ENCODE measurements around the gene ARNT2.
"Not testable (repeated sequence)": the region's sequence is repeated elsewhere in the genome, so short reads cannot be mapped to it uniquely, and the experiment has no call there.

ARNT2 gene

GRCh38 chr15:80379693-80380092 lies 24.5 kb upstream of the ARNT2 start:
- DNase-seq (ENCODE audit: low read depth), result no peak
- TF ChIP-seq CTCF (conservative IDR thresholded peaks at IDR 0.05; ENCODE audit: control insufficient read depth, insufficient read depth, low read depth, low read length), result no peak
- no peak overlapping the region for H3K4me3 ChIP-seq (ENCODE audit: control insufficient read depth, low read depth, low read length)

- H3K4me3 ChIP-seq (ENCODE audit: control insufficient read depth, low read depth, low read length), result no peak overlapping the region
- no peak for TF ChIP-seq CTCF (conservative IDR thresholded peaks at IDR 0.05; ENCODE audit: control insufficient read depth, insufficient read depth, low read depth, low read length)
- no peak for DNase-seq (ENCODE audit: low read depth)
Observed at GRCh38 chr15:80380154-80380553, 24.0 kb upstream of the ARNT2 start.

- no peak for DNase-seq (ENCODE audit: low read depth)
- TF ChIP-seq CTCF (conservative IDR thresholded peaks at IDR 0.05; ENCODE audit: control insufficient read depth, insufficient read depth, low read depth, low read length), result no peak
- no peak overlapping the region for H3K4me3 ChIP-seq (ENCODE audit: control insufficient read depth, low read depth, low read length)
Observed at GRCh38 chr15:80382285-80382684, 21.9 kb upstream of the ARNT2 start.

GRCh38 chr15:80384432-80384831 lies 19.8 kb upstream of the ARNT2 start:
- TF ChIP-seq CTCF (conservative IDR thresholded peaks at IDR 0.05; ENCODE audit: control insufficient read depth, insufficient read depth, low read depth, low read length), result no peak
- no peak for DNase-seq (ENCODE audit: low read depth)
- H3K4me3 ChIP-seq (ENCODE audit: control insufficient read depth, low read depth, low read length), result no peak overlapping the region

GRCh38 chr15:80386151-80386550 lies 18.0 kb upstream of the ARNT2 start:
- H3K4me3 ChIP-seq (ENCODE audit: control insufficient read depth, low read depth, low read length), result no peak overlapping the region
- no peak for DNase-seq (ENCODE audit: low read depth)
- TF ChIP-seq CTCF (conservative IDR thresholded peaks at IDR 0.05; ENCODE audit: control insufficient read depth, insufficient read depth, low read depth, low read length), result no peak

GRCh38 chr15:80388326-80388725 lies 15.9 kb upstream of the ARNT2 start:
- no peak for DNase-seq (ENCODE audit: low read depth)
- no peak for TF ChIP-seq CTCF (conservative IDR thresholded peaks at IDR 0.05; ENCODE audit: control insufficient read depth, insufficient read depth, low read depth, low read length)
- no peak overlapping the region for H3K4me3 ChIP-seq (ENCODE audit: control insufficient read depth, low read depth, low read length)

- no peak for DNase-seq (ENCODE audit: low read depth)
- no peak overlapping the region for H3K4me3 ChIP-seq (ENCODE audit: control insufficient read depth, low read depth, low read length)
- no peak for TF ChIP-seq CTCF (conservative IDR thresholded peaks at IDR 0.05; ENCODE audit: control insufficient read depth, insufficient read depth, low read depth, low read length)
Observed at GRCh38 chr15:80389370-80389769, 14.8 kb upstream of the ARNT2 start.

GRCh38 chr15:80390942-80391341 lies 13.2 kb upstream of the ARNT2 start:
- H3K4me3 ChIP-seq (ENCODE audit: control insufficient read depth, low read depth, low read length); DNase-seq (ENCODE audit: low read depth): not testable (repeated sequence)

All from fibroblast of mammary gland (primary cell).